H1 (cell line): ENCODE data around the gene MAPK8IP1. TPM values are rescaled to one million over a fixed set of nuclear protein-coding genes. Genes with fewer than 3 reads are reported as not detected.

ENCODE experiments used
- CTCF ChIA-PET: fragments of 300-600 bp; sonication (Branson Sonifier 250); formaldehyde crosslinking; loops from one replicate; lab custom pipeline; 2021; ENCODE audit not compliant: partially characterized antibody; lab: Charles Lee
- POLR2A ChIA-PET: fragments of 300-600 bp; sonication (Branson Sonifier 250); formaldehyde crosslinking; loops from one replicate; lab custom pipeline; 2021; ENCODE audit warnings: inconsistent platforms; ENCODE audit not compliant: partially characterized antibody; lab: Charles Lee
- DNase-seq, 2 experiments: peaks; one replicate each; pipeline versions ENCODE4 v3.0.0 to v3.0.0-alpha.2; 2010 to 2022; ENCODE audit warnings: low spot score in 2 of 2, low read depth in 1 of 2, mixed read lengths in 1 of 2
- FAIRE-seq: peaks from 2 replicates; lab custom pipeline; 2011; peaks lifted over from hg19 to GRCh38; lab: Jason Lieb, UNC
- H2AFZ ChIP-seq: 2 replicates; pipeline ENCODE4 v1.8.1; 2012; ENCODE audit warnings: low read length, inconsistent platforms
- H2AK5ac ChIP-seq: 2 replicates; pipeline ENCODE4 v1.6.1; 2013; ENCODE audit warnings: low read depth, low read length
- H2BK120ac ChIP-seq: replicated peaks from 2 replicates; pipeline ENCODE3; 2013; ENCODE audit warnings: low read depth, low read length, inconsistent platforms
- H2BK12ac ChIP-seq: 2 replicates; pipeline ENCODE4 v1.6.1; 2013; ENCODE audit warnings: low read depth, low read length
- H2BK15ac ChIP-seq: 2 replicates; pipeline ENCODE4 v1.6.1; 2013; ENCODE audit warnings: low read length
- H2BK20ac ChIP-seq: 2 replicates; pipeline ENCODE4 v1.6.1; 2013; ENCODE audit warnings: low read length
- H2BK5ac ChIP-seq: 2 replicates; pipeline ENCODE4 v1.6.1; 2013; ENCODE audit warnings: low read depth, low read length
- H3K14ac ChIP-seq: 2 replicates; pipeline ENCODE4 v1.6.1; 2013; ENCODE audit warnings: inconsistent platforms; ENCODE audit not compliant: insufficient read length
- H3K18ac ChIP-seq: 2 replicates; pipeline ENCODE4 v1.6.1; 2013; ENCODE audit warnings: low read length; ENCODE audit errors: extremely low read depth
- H3K23ac ChIP-seq: 2 replicates; pipeline ENCODE4 v1.6.1; 2013; ENCODE audit warnings: inconsistent platforms; ENCODE audit not compliant: insufficient read length
- H3K23me2 ChIP-seq: 2 replicates; pipeline ENCODE4 v1.6.1; 2013; ENCODE audit warnings: low read depth, low read length
- H3K27ac ChIP-seq: 2 replicates; pipeline ENCODE4 v1.6.1; 2011; ENCODE audit warnings: low read depth, low read length, inconsistent platforms
- H3K27me3 ChIP-seq, 4 experiments: replicated peaks in 1 of 4; 1 replicate in 1 of 4; 2 replicates in 3 of 4; pipeline versions ENCODE4 v1.6.1 to v1.8.1; 2011 to 2013; ENCODE audit warnings: low read length in 3 of 4, mild to moderate bottlenecking in 3 of 4, inconsistent platforms in 2 of 4, mixed read lengths in 2 of 4, moderate library complexity in 1 of 4; ENCODE audit not compliant: control insufficient read depth in 3 of 4, insufficient read depth in 3 of 4; ENCODE audit errors: extremely low read depth in 1 of 4
- H3K36me3 ChIP-seq, 4 experiments: 2 replicates each; pipeline versions ENCODE4 v1.6.1 to v1.8.1; 2011 to 2013; ENCODE audit warnings: mild to moderate bottlenecking in 4 of 4, low read length in 3 of 4, moderate library complexity in 2 of 4, control low read depth in 1 of 4, inconsistent platforms in 1 of 4; ENCODE audit not compliant: insufficient read depth in 4 of 4, control insufficient read depth in 2 of 4
- H3K4ac ChIP-seq: replicated peaks from 2 replicates; pipeline ENCODE3; 2013; ENCODE audit warnings: low read length, low read depth, mixed read lengths, inconsistent platforms; ENCODE audit not compliant: insufficient read length
- H3K4me1 ChIP-seq, 4 experiments: replicated peaks in 1 of 4; 1 replicate in 1 of 4; 2 replicates in 3 of 4; pipeline versions ENCODE4 v1.6.1 to v1.8.1; 2011 to 2013; ENCODE audit warnings: low read length in 3 of 4, inconsistent platforms in 2 of 4, mixed read lengths in 1 of 4; ENCODE audit not compliant: insufficient read depth in 4 of 4, control insufficient read depth in 3 of 4
- H3K4me2 ChIP-seq, 2 experiments: 2 replicates each; pipeline versions ENCODE4 v1.6.1 to v1.8.1; 2011 to 2013; ENCODE audit warnings: low read depth in 2 of 2, low read length in 2 of 2, control low read depth in 1 of 2, inconsistent platforms in 1 of 2, mild to moderate bottlenecking in 1 of 2; ENCODE audit not compliant: insufficient read depth in 1 of 2
- H3K4me3 ChIP-seq, 4 experiments: fragments of 200-600, 300-600 bp in 1 of 4; sonication (generic), shearing (Covaris generic), sonication (Bioruptor Twin) in 1 of 4; 2 replicates each; pipeline versions ENCODE4 v1.5.1 to v1.8.1; 2011 to 2016; ENCODE audit warnings: low read length in 4 of 4, low read depth in 3 of 4, control low read depth in 2 of 4, inconsistent platforms in 2 of 4, mild to moderate bottlenecking in 2 of 4, mixed read lengths in 1 of 4, moderate library complexity in 1 of 4; ENCODE audit not compliant: insufficient read depth in 2 of 4; ENCODE audit errors: extremely low read depth in 1 of 4
- H3K56ac ChIP-seq: replicated peaks from 2 replicates; pipeline ENCODE3; 2013; ENCODE audit warnings: low read depth, mild to moderate bottlenecking, mixed read lengths, low read length, inconsistent platforms; ENCODE audit not compliant: insufficient read length
- H3K79me1 ChIP-seq: 2 replicates; pipeline ENCODE4 v1.6.1; 2013; ENCODE audit warnings: low read depth, low read length, control low read depth
- H3K79me2 ChIP-seq, 2 experiments: 2 replicates each; pipeline versions ENCODE4 v1.6.1 to v1.8.1; 2012 to 2013; ENCODE audit warnings: low read length in 2 of 2, mild to moderate bottlenecking in 2 of 2, inconsistent platforms in 1 of 2; ENCODE audit not compliant: insufficient read depth in 2 of 2, control insufficient read depth in 1 of 2
- H3K9ac ChIP-seq, 4 experiments: replicated peaks in 1 of 4; 1 replicate in 1 of 4; 2 replicates in 3 of 4; pipeline versions ENCODE4 v1.6.1 to v1.8.1; 2011 to 2013; ENCODE audit warnings: low read depth in 3 of 4, low read length in 3 of 4, control low read depth in 2 of 4, mild to moderate bottlenecking in 2 of 4, moderate library complexity in 2 of 4, inconsistent platforms in 1 of 4; ENCODE audit errors: extremely low read depth in 1 of 4
- H3K9me3 ChIP-seq, 2 experiments: 2 replicates each; pipeline versions ENCODE4 v1.6.1 to v1.8.1; 2012 to 2013; ENCODE audit warnings: mild to moderate bottlenecking in 2 of 2, moderate library complexity in 2 of 2, control low read depth in 1 of 2, inconsistent platforms in 1 of 2, low read depth in 1 of 2, low read length in 1 of 2, mixed read lengths in 1 of 2; ENCODE audit not compliant: insufficient read depth in 2 of 2
- H4K20me1 ChIP-seq, 2 experiments: replicated peaks in 1 of 2; 2 replicates each; pipeline versions ENCODE3 to v1.8.1; 2011 to 2013; ENCODE audit warnings: inconsistent platforms in 2 of 2, low read length in 2 of 2, mild to moderate bottlenecking in 1 of 2; ENCODE audit not compliant: insufficient read depth in 2 of 2, control insufficient read depth in 1 of 2
- H4K5ac ChIP-seq: 2 replicates; pipeline ENCODE4 v1.6.1; 2013; ENCODE audit warnings: low read length, low read depth, mixed read lengths, inconsistent platforms; ENCODE audit not compliant: insufficient read length
- H4K8ac ChIP-seq: 2 replicates; pipeline ENCODE4 v1.8.0; 2013; ENCODE audit warnings: mild to moderate bottlenecking, moderate library complexity, low read length, inconsistent platforms; ENCODE audit not compliant: insufficient read depth; ENCODE audit errors: extremely low read depth
- H4K91ac ChIP-seq: replicated peaks from 2 replicates; pipeline ENCODE3; 2013; ENCODE audit warnings: low read length, mixed read lengths, inconsistent platforms; ENCODE audit not compliant: insufficient read length
- BACH1 ChIP-seq: IDR thresholded peaks from 2 replicates; pipeline ENCODE4 v1.6.1; 2012; ENCODE audit warnings: low read length, improper control_type of control experiment
- EGR1 ChIP-seq: IDR thresholded peaks from 2 replicates; pipeline ENCODE4 v1.6.1; 2011; ENCODE audit warnings: low read depth, low read length, borderline replicate concordance
- EZH2 ChIP-seq: fragments of 200-600 bp; sonication (generic); IDR thresholded peaks from 2 replicates; pipeline ENCODE4 v1.7.1; 2012; ENCODE audit warnings: low read depth, mild to moderate bottlenecking, moderate library complexity, low read length, inconsistent platforms; ENCODE audit not compliant: severe bottlenecking
- HDAC2 ChIP-seq, 2 experiments: fragments of 300-600 bp in 1 of 2; sonication (generic) in 1 of 2; IDR thresholded peaks; 2 replicates each; pipeline ENCODE4 v1.6.1; 2011 to 2012; ENCODE audit warnings: low read depth in 2 of 2, low read length in 2 of 2, mild to moderate bottlenecking in 2 of 2, moderate library complexity in 2 of 2, borderline replicate concordance in 1 of 2, inconsistent platforms in 1 of 2
- KDM1A ChIP-seq: fragments of 200-600, 300-600 bp; sonication (generic); IDR thresholded peaks from 2 replicates; pipeline ENCODE4 v1.7.1; 2016; ENCODE audit warnings: mild to moderate bottlenecking, low read length, borderline replicate concordance
- KDM4A ChIP-seq: IDR thresholded peaks from one replicate; pipeline ENCODE4 v1.7.1; 2012; ENCODE audit warnings: low read depth, mild to moderate bottlenecking, moderate library complexity, low read length, inconsistent platforms; ENCODE audit not compliant: severe bottlenecking
- PHF8 ChIP-seq: fragments of 200-600 bp; sonication (generic); conservative IDR thresholded peaks from 2 replicates; pipeline ENCODE4 v1.7.1; 2012; ENCODE audit warnings: low read depth, mild to moderate bottlenecking, inconsistent platforms, low read length, moderate library complexity
- RNF2 ChIP-seq: fragments of 200-900, 300-1000 bp; sonication (generic); IDR thresholded peaks from 2 replicates; pipeline ENCODE4 v1.7.1; 2016; ENCODE audit warnings: borderline replicate concordance, low read depth, mild to moderate bottlenecking, antibody characterized with exemption, low read length; ENCODE audit not compliant: poor library complexity, severe bottlenecking; ENCODE audit errors: missing control alignments
- YY1 ChIP-seq: IDR thresholded peaks from 2 replicates; pipeline ENCODE4 v1.6.1; 2011; ENCODE audit warnings: low read depth, mild to moderate bottlenecking, low read length
- WGBS, 2 experiments: shearing (Covaris generic) in 1 of 2; methylation state at CpG; one replicate each; pipeline versions ENCODE4 v1.1.6 to v1.1.7; 2013 to 2015; ENCODE audit warnings: low lambda C conversion rate in 2 of 2, mixed read lengths in 2 of 2, inconsistent platforms in 1 of 2, low coverage in 1 of 2, missing lambda C conversion rate in 1 of 2; ENCODE audit not compliant: insufficient replicate concordance in 2 of 2, insufficient coverage in 1 of 2, insufficient read length in 1 of 2; ENCODE audit errors: extremely low coverage in 1 of 2, missing lambda C conversion rate in 1 of 2; 5-methylcytosine and 5-hydroxymethylcytosine counted together
- polyA plus RNA-seq, 7 experiments: library from polyadenylated mRNA; depleted of rRNA in 3 of 7; stranded (reverse) in 5 of 7; unstranded in 2 of 7; fragments of >200 nt in 5 of 7; fragments of 200-250 nt in 2 of 7; gene quantifications; 1 replicate in 5 of 7; 2 replicates in 1 of 7; 4 replicates in 1 of 7; pipeline versions ENCODE4 v1.2.1 to v1.2.3, GENCODE V29; 2011 to 2013; ENCODE audit warnings: missing spikeins in 2 of 7, mixed read lengths in 2 of 7
- total RNA-seq: library from RNA; stranded (reverse); fragmentation: NEBNext Ultra II Directional; extraction: Animal tissue kit (Norgen Biotek cat#: 25700); gene quantifications from 2 replicates; pipeline ENCODE4 v1.2.1, GENCODE V29; 2021

Gene MAPK8IP1
- total and polyA plus RNA-seq, 2 of the 8 experiments (the other 6 are each of a cell fraction or from before 2014, with no cell fraction given): 32.4 to 40.1 TPM

- H2BK20ac ChIP-seq: peak within 1 kb of the TSS; percentile 83; the same call in 1 of the 2 replicates
- H3K4ac ChIP-seq: peak within 1 kb of the TSS; percentile 45
- H3K4me1 ChIP-seq: peaks cover 12 to 32% (median 20%) of the 10 kb centered on the region in 4 experiments
- peaks cover 2 to 21% (median 10%) of the 10 kb centered on the region in 4 experiments; a peak in 6 of 8 replicates for H3K36me3 ChIP-seq
- H3K79me2 ChIP-seq: peaks cover 0 to 11% of the 10 kb centered on the region in 2 experiments; a peak in 1 of 4 replicates
- H2AFZ ChIP-seq: no peak within 1 kb of the TSS
- no peak within 1 kb of the TSS for H3K23ac ChIP-seq
- peaks cover 0 to 9% (median 0%) of the 10 kb centered on the region in 4 experiments; a peak in 3 of 7 replicates for H3K27me3 ChIP-seq
- H3K23me2 ChIP-seq: peaks cover 16% of the 10 kb centered on the region
- peak within 1 kb of the TSS; percentile 67 to 81 (median 73); a peak in 6 of 7 replicates for H3K9ac ChIP-seq
- peak within 1 kb of the TSS; percentile 44; the same call in 1 of the 2 replicates for H2AK5ac ChIP-seq
- H3K4me2 ChIP-seq: peak within 1 kb of the TSS; percentile 81 to 91
- no peaks in the 10 kb centered on the region for H3K9me3 ChIP-seq
- H3K56ac ChIP-seq: peak within 1 kb of the TSS; percentile 62
- ChIA-PET CTCF (interaction anchor here (0.9 to 2.2 kb wide), 4 partner anchors 34 to 84 kb away, joined by 4 to 9 read pairs (median 5); no protein-coding TSS in a partner anchor), POLR2A (interaction anchor here (0.6 to 9.8 kb wide), 33 partner anchors 10 to 372 kb away, joined by 3 to 115 read pairs (median 5); no protein-coding TSS in a partner anchor)
- H3K4me3 ChIP-seq: peak within 1 kb of the TSS; percentile 63 to 78 (median 68)
- DNase-seq (peak in 1 of 2 experiments; percentile 86), FAIRE-seq (no peak)
- peak within 1 kb of the TSS; percentile 30 for H2BK120ac ChIP-seq
- H2BK5ac ChIP-seq: peak within 1 kb of the TSS; percentile 93; the same call in 1 of the 2 replicates
- H4K91ac ChIP-seq: peak within 1 kb of the TSS; percentile 42
- H2BK15ac ChIP-seq: peak within 1 kb of the TSS; percentile 29; the same call in 1 of the 2 replicates
- H3K79me1 ChIP-seq: peaks cover 13% of the 10 kb centered on the region
- H2BK12ac ChIP-seq: peak within 1 kb of the TSS; percentile 97
- H3K14ac ChIP-seq: no peak within 1 kb of the TSS
- 2% methylated on average over 22 of the region's 73 CpGs; no CpG with 5 or more reads in 1 of the 2 experiments for WGBS, 2 experiments
- peaks cover 10 to 16% of the 10 kb centered on the region in 2 experiments for H4K20me1 ChIP-seq
- H3K18ac ChIP-seq: peak within 1 kb of the TSS; percentile 97
- no peak for TF ChIP-seq RNF2
- no peak for TF ChIP-seq KDM1A
- TF ChIP-seq KDM4A: peak; percentile 59
- TF ChIP-seq BACH1: no peak
- peak in 1 of 2 experiments; percentile 2; a peak in 1 of 4 replicates for TF ChIP-seq HDAC2 (IDR thresholded peaks at IDR 0.05; ENCODE audit: borderline replicate concordance in 1 of 2, low read depth in 2 of 2, low read length in 2 of 2)
- TF ChIP-seq EGR1: peak; percentile 17; the same call in 1 of the 2 replicates
- peak; percentile 10 for TF ChIP-seq EZH2
- TF ChIP-seq YY1: peak; percentile 63; the same call in 1 of the 2 replicates
- TF ChIP-seq PHF8: peak; percentile 49; the same call in 1 of the 2 replicates
- peak within 1 kb of the TSS; percentile 76; the same call in 1 of the 2 replicates for H3K27ac ChIP-seq
- H4K5ac ChIP-seq: peak within 1 kb of the TSS; percentile 73
- peak within 1 kb of the TSS; percentile 93; the same call in 1 of the 2 replicates for H4K8ac ChIP-seq
Observed at GRCh38 chr11:45922425-45923082, 37.1 kb downstream of the MAPK8IP1 start, which contains the start of gene LARGE2. TSS of gene LARGE2 (plus strand) at chr11:45922656. CDS start at chr11:45922883, 227 bp downstream.
